GM19099 (cell line): ENCODE measurements around the gene MCAT.
A peak's percentile ranks its signal among the peaks of the same experiment; 100 is the strongest.

ENCODE experiments used
- POLR2A ChIP-seq: IDR thresholded peaks from 3 replicates; pipeline ENCODE4 v1.6.1; 2011; ENCODE audit warnings: low read depth; ENCODE audit not compliant: insufficient read length; ENCODE audit errors: extremely low read depth

MCAT gene

GRCh38 chr22:43096420-43096819, 46.8 kb downstream of the MCAT start:
- no peak for TF ChIP-seq POLR2A

- no peak for TF ChIP-seq POLR2A
These were observed 48.6 kb downstream of the MCAT start for GRCh38 chr22:43094551-43094950.

GRCh38 chr22:43094085-43094484, 49.1 kb downstream of the MCAT start:
- TF ChIP-seq POLR2A = no peak

- TF ChIP-seq POLR2A = no peak
These were observed 51.1 kb downstream of the MCAT start for GRCh38 chr22:43092085-43092484.

GRCh38 chr22:43090130-43090789, 52.9 kb downstream of the MCAT start:
- TF ChIP-seq POLR2A = no peak

GRCh38 chr22:43088984-43089717, 54.0 kb downstream of the MCAT start, which contains the start of gene TTLL1:
TSS of gene TTLL1 (minus strand) at chr22:43089391. CDS start at chr22:43075586, 13,805 bp downstream.
- TF ChIP-seq POLR2A = peak; percentile 67

GRCh38 chr22:43088627-43088983, 54.6 kb downstream of the MCAT start:
- TF ChIP-seq POLR2A = no peak

- TF ChIP-seq POLR2A = no peak
These were observed 57.3 kb downstream of the MCAT start for GRCh38 chr22:43085658-43086606.
